Measurements from ENCODE around the gene SUMF1. TPM values are rescaled to one million over a fixed set of nuclear protein-coding genes. Genes with fewer than 3 reads are reported as not detected.

SUMF1 gene
- total RNA-seq, 4 donors from 2014 or later: 17.9 to 71.3 (median 30.3) TPM

DNA sequence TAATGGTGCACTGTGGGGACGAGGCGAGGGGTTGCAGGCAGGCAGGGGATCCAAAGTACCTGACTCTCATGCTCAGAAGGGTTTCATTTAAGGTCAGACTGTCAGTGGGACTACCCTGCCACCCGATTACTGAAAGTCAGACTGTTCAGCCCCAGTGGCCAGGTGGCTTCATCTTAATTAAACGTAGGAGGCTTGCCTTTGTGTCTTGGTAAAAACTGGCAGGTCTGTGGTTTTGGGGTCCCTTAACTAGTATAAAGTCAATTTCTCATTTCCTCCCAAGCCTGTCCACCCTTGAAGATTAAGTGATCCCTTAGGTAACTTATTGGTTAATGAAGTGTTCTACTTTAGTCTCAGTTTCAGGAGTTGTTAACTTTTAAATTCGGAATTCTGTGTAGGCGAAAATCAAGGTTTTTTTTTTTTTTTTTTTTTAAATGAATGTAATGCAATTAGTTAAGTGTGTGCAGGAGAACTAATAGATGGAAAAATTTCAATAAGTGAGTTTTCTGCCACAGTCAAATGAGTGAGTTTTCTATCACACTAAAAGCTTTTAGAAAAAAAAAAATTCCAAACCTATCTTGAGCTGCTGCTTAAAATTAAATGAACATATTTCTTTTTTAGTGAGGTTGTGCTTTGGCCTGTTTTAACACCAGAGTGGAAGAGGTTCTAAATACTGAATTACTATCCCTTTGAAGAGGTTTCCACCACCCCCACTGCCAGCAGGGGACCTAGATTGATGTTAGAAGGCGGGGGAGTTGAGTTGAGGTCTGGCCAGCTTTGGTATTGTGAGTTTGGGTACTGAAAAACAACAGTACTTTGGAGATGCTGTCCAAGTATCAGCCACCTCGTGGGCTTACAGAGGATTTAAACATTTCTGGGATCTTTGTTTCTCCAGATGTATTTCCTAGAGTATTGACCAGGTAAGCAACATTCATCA lies 41.2 kb upstream of the SUMF1 start:
- TF ChIP-seq, protein P1, sequence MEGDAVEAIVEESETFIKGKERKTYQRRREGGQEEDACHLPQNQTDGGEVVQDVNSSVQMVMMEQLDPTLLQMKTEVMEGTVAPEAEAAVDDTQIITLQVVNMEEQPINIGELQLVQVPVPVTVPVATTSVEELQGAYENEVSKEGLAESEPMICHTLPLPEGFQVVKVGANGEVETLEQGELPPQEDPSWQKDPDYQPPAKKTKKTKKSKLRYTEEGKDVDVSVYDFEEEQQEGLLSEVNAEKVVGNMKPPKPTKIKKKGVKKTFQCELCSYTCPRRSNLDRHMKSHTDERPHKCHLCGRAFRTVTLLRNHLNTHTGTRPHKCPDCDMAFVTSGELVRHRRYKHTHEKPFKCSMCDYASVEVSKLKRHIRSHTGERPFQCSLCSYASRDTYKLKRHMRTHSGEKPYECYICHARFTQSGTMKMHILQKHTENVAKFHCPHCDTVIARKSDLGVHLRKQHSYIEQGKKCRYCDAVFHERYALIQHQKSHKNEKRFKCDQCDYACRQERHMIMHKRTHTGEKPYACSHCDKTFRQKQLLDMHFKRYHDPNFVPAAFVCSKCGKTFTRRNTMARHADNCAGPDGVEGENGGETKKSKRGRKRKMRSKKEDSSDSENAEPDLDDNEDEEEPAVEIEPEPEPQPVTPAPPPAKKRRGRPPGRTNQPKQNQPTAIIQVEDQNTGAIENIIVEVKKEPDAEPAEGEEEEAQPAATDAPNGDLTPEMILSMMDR (IDR thresholded peaks at IDR 0.05): peak in 3 of 4 experiments; percentile 3 to 15 (median 12)
- no peak for TF ChIP-seq POLR2A (IDR thresholded peaks at IDR 0.05)
- Histone ChIP-seq H3K27me3 (no peaks in the 10 kb centered on the region), H3K27ac (peak overlapping the region; percentile 48 to 91), H3K9me3 (no peaks in the 10 kb centered on the region), H3K36me3 (no peaks in the 10 kb centered on the region), H3K4me1 (peaks cover 14 to 25% of the 10 kb centered on the region in 2 donors), H3K4me3 (no peak overlapping the region)
- intact Hi-C loops (cut with DNase I; ENCODE audit: low total_unique reads): loop anchor here (10.0 kb wide), 1 partner anchor 76 kb away; no protein-coding TSS in a partner anchor
- peak in 1 of 2 donors; percentile 61 for DNase-seq

- Histone ChIP-seq H3K27me3 (no peaks in the 10 kb centered on the region), H3K9me3 (no peaks in the 10 kb centered on the region), H3K27ac (peak overlapping the region; percentile 32 to 91), H3K36me3 (no peaks in the 10 kb centered on the region), H3K4me3 (no peak overlapping the region), H3K4me1 (peaks cover 14 to 25% of the 10 kb centered on the region in 2 donors)
- intact Hi-C loops (cut with DNase I; ENCODE audit: low total_unique reads): loop anchor here (10.0 kb wide), 1 partner anchor 78 kb away; no protein-coding TSS in a partner anchor
- TF ChIP-seq, protein P1 (IDR thresholded peaks at IDR 0.05): no peak
- no peak for TF ChIP-seq POLR2A (IDR thresholded peaks at IDR 0.05)
- no peak for DNase-seq
These were observed 40.0 kb upstream of the SUMF1 start for GRCh38 chr3:4507024-4507596.

GRCh38 chr3:4506559-4507023 lies 39.5 kb upstream of the SUMF1 start:
- Histone ChIP-seq H3K4me3 (no peak overlapping the region), H3K4me1 (peaks cover 14 to 25% of the 10 kb centered on the region in 2 donors), H3K27me3 (no peaks in the 10 kb centered on the region), H3K27ac (peak overlapping the region in 1 of 2 donors; percentile 91), H3K9me3 (no peaks in the 10 kb centered on the region), H3K36me3 (no peaks in the 10 kb centered on the region)
- no peak for DNase-seq
- no peak for TF ChIP-seq POLR2A (IDR thresholded peaks at IDR 0.05)
- TF ChIP-seq, protein P1 (IDR thresholded peaks at IDR 0.05): no peak
- intact Hi-C loops (cut with DNase I; ENCODE audit: low total_unique reads): loop anchor here (10.0 kb wide), 1 partner anchor 78 kb away; no protein-coding TSS in a partner anchor

- intact Hi-C loops (cut with DNase I; ENCODE audit: low total_unique reads): loop anchor here (10.0 kb wide), 1 partner anchor 79 kb away; no protein-coding TSS in a partner anchor
These were observed 38.9 kb upstream of the SUMF1 start for GRCh38 chr3:4505688-4506558.

More at GRCh38 chr3:4505688-4506558, 38.9 kb upstream of the SUMF1 start:
- H3K27me3 ChIP-seq: no peaks in the 10 kb centered on the region
- peaks cover 14 to 25% of the 10 kb centered on the region in 2 donors for H3K4me1 ChIP-seq
- no peak for DNase-seq
- peak overlapping the region; percentile 73 to 91 for H3K27ac ChIP-seq
- TF ChIP-seq, protein P1 (IDR thresholded peaks at IDR 0.05): no peak
- no peak for TF ChIP-seq POLR2A (IDR thresholded peaks at IDR 0.05)
- no peaks in the 10 kb centered on the region for H3K9me3 ChIP-seq
- H3K36me3 ChIP-seq: no peaks in the 10 kb centered on the region
- H3K4me3 ChIP-seq: no peak overlapping the region

Data from uterus (tissue), 4 donors.